Naive B cell (primary cell): ENCODE measurements around the gene NXF2B. TPM values are rescaled to one million over a fixed set of nuclear protein-coding genes. Genes with fewer than 3 reads are reported as not detected.
"Not testable (repeated sequence)": the region's sequence is repeated elsewhere in the genome, so short reads cannot be mapped to it uniquely, and the experiment has no call there.

Experiments
- ATAC-seq, 2 donors: fragments of 150-1000 bp; cut with Tn5 transposase; 2 replicates each; pipeline ENCODE4 v1.10.0; 2021; ENCODE audit warnings: low read depth in 2 of 2, mild to moderate bottlenecking in 2 of 2, moderate library complexity in 2 of 2
- DNase-seq: peaks from one replicate; pipeline ENCODE4 v3.0.0; 2022
- H3K27ac Mint-ChIP-seq, 6 donors: one replicate each; pipeline ENCODE4 v1.8.0; 2020 to 2022; ENCODE audit warnings: mild to moderate bottlenecking in 6 of 6, mixed read lengths in 6 of 6, moderate library complexity in 5 of 6, inconsistent platforms in 2 of 6
- H3K27me3 Mint-ChIP-seq, 3 donors: one replicate each; pipeline ENCODE4 v1.8.0; 2021 to 2022; ENCODE audit warnings: mixed read lengths in 3 of 3, mild to moderate bottlenecking in 1 of 3
- H3K36me3 Mint-ChIP-seq, 2 donors: one replicate each; pipeline ENCODE4 v1.8.0; 2020 to 2022; ENCODE audit warnings: mixed read lengths in 2 of 2, inconsistent platforms in 1 of 2, mild to moderate bottlenecking in 1 of 2
- H3K4me1 Mint-ChIP-seq, 3 donors: one replicate each; pipeline ENCODE4 v1.8.0; 2020 to 2022; ENCODE audit warnings: mixed read lengths in 3 of 3, inconsistent platforms in 1 of 3, mild to moderate bottlenecking in 1 of 3, moderate library complexity in 1 of 3
- H3K4me3 Mint-ChIP-seq, 8 donors: one replicate each; pipeline ENCODE4 v1.8.0; 2020 to 2022; ENCODE audit warnings: mild to moderate bottlenecking in 8 of 8, mixed read lengths in 8 of 8, moderate library complexity in 8 of 8, inconsistent platforms in 2 of 8
- H3K9me3 Mint-ChIP-seq, 7 donors: one replicate each; pipeline ENCODE4 v1.8.0; 2020 to 2022; ENCODE audit warnings: mixed read lengths in 7 of 7, mild to moderate bottlenecking in 5 of 7, inconsistent platforms in 2 of 7, moderate library complexity in 1 of 7
- polyA plus RNA-seq, 6 donors: library from polyadenylated mRNA; unstranded; fragments of 300-500 nt; fragmentation: Illumina TruSeq; gene quantifications; one replicate each; pipeline ENCODE4 v1.2.3, GENCODE V29; 2021; ENCODE audit warnings: low read depth in 6 of 6

Gene NXF2B
- polyA plus RNA-seq: not detected

- not testable (repeated sequence) for H3K4me1 Mint-ChIP-seq, H3K4me3 Mint-ChIP-seq, DNase-seq, H3K27ac Mint-ChIP-seq, H3K36me3 Mint-ChIP-seq, H3K9me3 Mint-ChIP-seq, H3K27me3 Mint-ChIP-seq, ATAC-seq
Measured at GRCh38 chrX:102439908-102440307, at the start of gene NXF2B. NXF2B (minus strand) TSS chrX:102440008; CDS start chrX:102380036, 59,972 bp downstream.

- ATAC-seq: not testable (repeated sequence)
Measured at GRCh38 chrX:102478765-102479164, 39.0 kb upstream of the NXF2B start.

GRCh38 chrX:102471762-102472220 is 32.0 kb upstream of the NXF2B start, which contains the start of gene TCP11X2:
TCP11X2 (minus strand) TSS chrX:102471812.
- DNase-seq, ATAC-seq, H3K4me3 Mint-ChIP-seq, H3K9me3 Mint-ChIP-seq, H3K27me3 Mint-ChIP-seq, H3K4me1 Mint-ChIP-seq, H3K27ac Mint-ChIP-seq, H3K36me3 Mint-ChIP-seq: not testable (repeated sequence)

More at GRCh38 chrX:102478765-102479164, 39.0 kb upstream of the NXF2B start:
- not testable (repeated sequence) for H3K27me3 Mint-ChIP-seq, H3K4me3 Mint-ChIP-seq, H3K27ac Mint-ChIP-seq, H3K9me3 Mint-ChIP-seq, H3K36me3 Mint-ChIP-seq, DNase-seq, H3K4me1 Mint-ChIP-seq

- not testable (repeated sequence) for ATAC-seq, H3K4me1 Mint-ChIP-seq, H3K27ac Mint-ChIP-seq, H3K36me3 Mint-ChIP-seq, H3K27me3 Mint-ChIP-seq, H3K9me3 Mint-ChIP-seq, DNase-seq, H3K4me3 Mint-ChIP-seq
Measured at GRCh38 chrX:102470215-102470614, 30.4 kb upstream of the NXF2B start.

- not testable (repeated sequence) for ATAC-seq, H3K27me3 Mint-ChIP-seq, H3K4me1 Mint-ChIP-seq, H3K9me3 Mint-ChIP-seq, H3K27ac Mint-ChIP-seq, H3K4me3 Mint-ChIP-seq, DNase-seq, H3K36me3 Mint-ChIP-seq
Measured at GRCh38 chrX:102458615-102459014, 18.8 kb upstream of the NXF2B start.

- not testable (repeated sequence) for H3K27me3 Mint-ChIP-seq, ATAC-seq, DNase-seq, H3K9me3 Mint-ChIP-seq, H3K4me1 Mint-ChIP-seq, H3K4me3 Mint-ChIP-seq, H3K36me3 Mint-ChIP-seq, H3K27ac Mint-ChIP-seq
Measured at GRCh38 chrX:102414493-102414892, 25.3 kb downstream of the NXF2B start.

GRCh38 chrX:102345916-102346315 is 93.9 kb downstream of the NXF2B start:
- Mint-ChIP-seq H3K4me3 (no peak overlapping the region), H3K36me3 (no peaks in the 10 kb centered on the region), H3K27ac (no peak overlapping the region), H3K9me3 (peaks cover 0 to 18% (median 0%) of the 10 kb centered on the region in 7 donors), H3K4me1 (no peaks in the 10 kb centered on the region), H3K27me3 (peaks cover 0 to 8% (median 4%) of the 10 kb centered on the region in 3 donors)
- no peak for ATAC-seq
- DNase-seq: peak; percentile 31

- Mint-ChIP-seq H3K9me3 (no peaks in the 10 kb centered on the region), H3K4me3 (no peak overlapping the region), H3K4me1 (no peaks in the 10 kb centered on the region), H3K27ac (no peak overlapping the region), H3K36me3 (no peaks in the 10 kb centered on the region), H3K27me3 (peaks cover 0 to 8% (median 4%) of the 10 kb centered on the region in 3 donors)
- ATAC-seq (no peak), DNase-seq (no peak)
Measured at GRCh38 chrX:102341867-102342266, 97.9 kb downstream of the NXF2B start.

GRCh38 chrX:102339312-102340298 is 100.2 kb downstream of the NXF2B start:
- DNase-seq: no peak
- Mint-ChIP-seq H3K4me3 (no peak overlapping the region), H3K27me3 (peaks cover 0 to 4% (median 0%) of the 10 kb centered on the region in 3 donors), H3K36me3 (no peaks in the 10 kb centered on the region), H3K27ac (no peak overlapping the region), H3K9me3 (no peaks in the 10 kb centered on the region), H3K4me1 (no peaks in the 10 kb centered on the region)
- no peak for ATAC-seq

- H3K27ac Mint-ChIP-seq: peak overlapping the region in 1 of 6 donors; percentile 42
- H3K4me1 Mint-ChIP-seq: no peaks in the 10 kb centered on the region
- ATAC-seq: no peak
- peaks cover 0 to 4% (median 0%) of the 10 kb centered on the region in 3 donors for H3K27me3 Mint-ChIP-seq
- H3K9me3 Mint-ChIP-seq: no peaks in the 10 kb centered on the region
- no peak for DNase-seq
- H3K36me3 Mint-ChIP-seq: no peaks in the 10 kb centered on the region
- H3K4me3 Mint-ChIP-seq: no peak overlapping the region
Measured at GRCh38 chrX:102338162-102338561, 101.6 kb downstream of the NXF2B start.

Other genes starting within 250 kb of the NXF2B start
- not detected for gene TCP11X1, start 224.7 kb downstream of the NXF2B start, polyA plus RNA-seq
- not detected for gene NXF2, start 192.8 kb downstream of the NXF2B start, polyA plus RNA-seq
- gene TCP11X2, start 31.8 kb upstream of the NXF2B start, polyA plus RNA-seq: not detected
- gene TMSB15A, start 76.7 kb upstream of the NXF2B start, polyA plus RNA-seq: not detected
- gene ARMCX5, start 159.5 kb upstream of the NXF2B start, polyA plus RNA-seq: 10 to 100 TPM in 3 of 6 donors, 1 to 10 TPM in 3; 6.9 to 18.9 (median 10.2) TPM
- gene GPRASP1, start 211.5 kb upstream of the NXF2B start, polyA plus RNA-seq: 1 to 10 TPM in 5 of 6 donors, not detected in 1; 1.2 to 4.8 (median 3.0) TPM